ENCODE measurements around the gene WWOX. TPM values are rescaled to one million over a fixed set of nuclear protein-coding genes. Genes with fewer than 3 reads are reported as not detected.

Gene WWOX
- total and polyA plus RNA-seq, 2 of the 8 experiments (the other 6 are each of a cell fraction or from before 2014, with no cell fraction given): 5.4 to 16.7 TPM

DNA sequence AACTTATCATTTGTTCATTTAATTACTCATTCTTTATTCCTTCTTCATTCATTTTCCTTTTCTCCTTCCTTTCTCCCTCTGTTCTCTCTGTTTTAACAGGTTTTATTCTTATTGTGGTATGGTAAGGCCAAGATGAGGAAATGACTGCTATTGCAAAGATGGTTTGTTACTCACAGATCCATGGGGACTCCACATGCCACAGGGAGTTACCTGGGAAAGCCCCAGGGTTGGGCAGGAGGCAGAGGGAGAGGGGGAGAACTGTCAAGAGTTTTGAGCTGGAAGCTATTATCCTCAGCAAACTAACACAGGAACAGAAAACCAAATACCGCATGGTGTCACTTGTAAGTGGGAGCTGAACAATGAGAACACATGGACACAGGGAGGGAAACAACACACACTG lies 453.3 kb downstream of the WWOX start:
- WGBS, 2 experiments (ENCODE audit: extremely low coverage in 1 of 2, insufficient coverage in 1 of 2, insufficient read length in 1 of 2, insufficient replicate concordance in 2 of 2, low coverage in 1 of 2, low lambda C conversion rate in 2 of 2, missing lambda C conversion rate in 1 of 2): 100% methylated on average over 1 of the region's 1 CpG; no CpG with 5 or more reads in 1 of the 2 experiments
- H3K23me2 ChIP-seq (ENCODE audit: low read depth, low read length): no peaks in the 10 kb centered on the region
- H3K23ac ChIP-seq (ENCODE audit: insufficient read length): no peak overlapping the region
- CTCF ChIA-PET (ENCODE audit: partially characterized antibody): interaction anchor here (1.3 to 2.0 kb wide), 5 partner anchors 10 to 113 kb away, joined by 3 to 10 read pairs (median 4); no protein-coding TSS in a partner anchor
- no peak overlapping the region for H3K4me2 ChIP-seq (ENCODE audit: insufficient read depth in 1 of 2, low read depth in 2 of 2, low read length in 2 of 2)
- no peak overlapping the region for H3K27ac ChIP-seq (ENCODE audit: low read depth, low read length)
- no peaks in the 10 kb centered on the region for H4K20me1 ChIP-seq (replicated peaks in 1 of 2; ENCODE audit: control insufficient read depth in 1 of 2, insufficient read depth in 2 of 2, low read length in 2 of 2)
- H2BK120ac ChIP-seq (replicated peaks; ENCODE audit: low read depth, low read length): no peak overlapping the region
- no peak overlapping the region for H2BK5ac ChIP-seq (ENCODE audit: low read depth, low read length)
- H3K36me3 ChIP-seq (ENCODE audit: control insufficient read depth in 2 of 4, insufficient read depth in 4 of 4, low read length in 3 of 4): no peaks in the 10 kb centered on the region
- FAIRE-seq (no peak), DNase-seq (ENCODE audit: low read depth in 1 of 2, low spot score in 2 of 2) (no peak)
- H2AK5ac ChIP-seq (ENCODE audit: low read depth, low read length): no peak overlapping the region
- H4K91ac ChIP-seq (replicated peaks; ENCODE audit: insufficient read length, low read length): no peak overlapping the region
- no peaks in the 10 kb centered on the region for H3K27me3 ChIP-seq (replicated peaks in 1 of 4; ENCODE audit: control insufficient read depth in 3 of 4, extremely low read depth in 1 of 4, insufficient read depth in 3 of 4, low read length in 3 of 4)
- no peak overlapping the region for H3K4ac ChIP-seq (replicated peaks; ENCODE audit: insufficient read length, low read depth, low read length)
- H3K14ac ChIP-seq (ENCODE audit: insufficient read length): no peak overlapping the region
- H3K79me1 ChIP-seq (ENCODE audit: low read depth, low read length): no peaks in the 10 kb centered on the region
- H2BK15ac ChIP-seq (ENCODE audit: low read length): peak overlapping the region; percentile 62; the same call in 1 of the 2 replicates
- H3K4me1 ChIP-seq (replicated peaks in 1 of 4; ENCODE audit: control insufficient read depth in 3 of 4, insufficient read depth in 4 of 4, low read length in 3 of 4): peaks cover 3 to 17% (median 9%) of the 10 kb centered on the region in 4 experiments; a peak in 6 of 7 replicates
- no peaks in the 10 kb centered on the region for H3K79me2 ChIP-seq (ENCODE audit: control insufficient read depth in 1 of 2, insufficient read depth in 2 of 2, low read length in 2 of 2)
- H3K9ac ChIP-seq (replicated peaks in 1 of 4; ENCODE audit: extremely low read depth in 1 of 4, low read depth in 3 of 4, low read length in 3 of 4): no peak overlapping the region
- no peak overlapping the region for H3K56ac ChIP-seq (replicated peaks; ENCODE audit: insufficient read length, low read depth, low read length)
- no peak overlapping the region; the same call in 1 of the 2 replicates for H2AFZ ChIP-seq (ENCODE audit: low read length)
- no peak overlapping the region for H2BK12ac ChIP-seq (ENCODE audit: low read depth, low read length)
- no peaks in the 10 kb centered on the region for H3K9me3 ChIP-seq (ENCODE audit: insufficient read depth in 2 of 2, low read depth in 1 of 2, low read length in 1 of 2)
- no peak overlapping the region for H2BK20ac ChIP-seq (ENCODE audit: low read length)
- no peak overlapping the region for H4K5ac ChIP-seq (ENCODE audit: insufficient read length, low read depth, low read length)
- no peak overlapping the region for H4K8ac ChIP-seq (ENCODE audit: extremely low read depth, insufficient read depth, low read length)
- H3K4me3 ChIP-seq (ENCODE audit: extremely low read depth in 1 of 4, insufficient read depth in 2 of 4, low read depth in 3 of 4, low read length in 4 of 4): no peak overlapping the region
- no peak overlapping the region for H3K18ac ChIP-seq (ENCODE audit: extremely low read depth, low read length)
- POLR2A ChIA-PET (ENCODE audit: partially characterized antibody): no interaction called here

Data from H1 (cell line).